GM23338 (cell line): ENCODE results near the gene OXCT2. TPM values are rescaled to one million over a fixed set of nuclear protein-coding genes. Genes with fewer than 3 reads are reported as not detected.

Experiments
- ATAC-seq: fragments of 200-7000 bp; cut with Tn5 transposase; 3 replicates; pipeline ENCODE4 v1.9.1; 2020
- DNase-seq: peaks from one replicate; pipeline ENCODE4 v3.0.0-alpha.2; 2015; ENCODE audit warnings: low spot score
- H2AFZ ChIP-seq: fragments of 200-600 bp; sonication (generic); 2 replicates; pipeline ENCODE4 v1.8.0; 2016; ENCODE audit warnings: antibody characterized with exemption, mild to moderate bottlenecking, moderate library complexity
- H3F3A ChIP-seq: fragments of 200-600 bp; sonication (generic); replicated peaks from 2 replicates; pipeline ENCODE4 v1.8.0; 2017; ENCODE audit warnings: antibody characterized with exemption, mixed run types, low read depth
- H3K27ac ChIP-seq: fragments of 200-600 bp; sonication (generic); 2 replicates; pipeline ENCODE4 v1.6.1; 2016; ENCODE audit warnings: low read depth
- H3K27me3 ChIP-seq: fragments of 200-600 bp; sonication (generic); 2 replicates; pipeline ENCODE4 v1.8.0; 2016; ENCODE audit warnings: mild to moderate bottlenecking, mixed run types, moderate library complexity; ENCODE audit not compliant: insufficient read depth
- H3K36me3 ChIP-seq: fragments of 200-600 bp; sonication (generic); 2 replicates; pipeline ENCODE4 v1.8.0; 2016; ENCODE audit warnings: mild to moderate bottlenecking; ENCODE audit not compliant: insufficient read depth
- H3K4me1 ChIP-seq: fragments of 200-600 bp; sonication (generic); 2 replicates; pipeline ENCODE4 v1.8.0; 2016; ENCODE audit warnings: mild to moderate bottlenecking, moderate library complexity; ENCODE audit not compliant: insufficient read depth
- H3K4me2 ChIP-seq: fragments of 200-600 bp; sonication (generic); 2 replicates; pipeline ENCODE4 v1.7.1; 2017; ENCODE audit warnings: mixed run types
- H3K4me3 ChIP-seq: fragments of 200-600 bp; sonication (generic); 2 replicates; pipeline ENCODE4 v1.6.1; 2016; ENCODE audit warnings: mixed run types
- H3K79me2 ChIP-seq: fragments of 200-600 bp; sonication (generic); replicated peaks from 2 replicates; pipeline ENCODE4 v1.8.0; 2017; ENCODE audit warnings: mild to moderate bottlenecking; ENCODE audit not compliant: insufficient read depth
- H3K9me2 ChIP-seq: fragments of 200-600 bp; sonication (generic); 2 replicates; pipeline ENCODE4 v1.8.0; 2017; ENCODE audit not compliant: insufficient read depth
- H4K20me1 ChIP-seq: fragments of 200-600 bp; sonication (generic); replicated peaks from 2 replicates; pipeline ENCODE4 v1.8.0; 2017; ENCODE audit warnings: mild to moderate bottlenecking; ENCODE audit not compliant: insufficient read depth
- H3K27ac Mint-ChIP-seq: 2 replicates; pipeline ENCODE4 v1.8.0; 2020; ENCODE audit warnings: inconsistent platforms, mild to moderate bottlenecking, moderate library complexity, mixed read lengths
- H3K27me3 Mint-ChIP-seq: 3 replicates; pipeline ENCODE4 v1.8.0; 2022; ENCODE audit warnings: low read depth, mild to moderate bottlenecking, moderate library complexity, mixed read lengths, inconsistent platforms; ENCODE audit not compliant: insufficient read depth, poor library complexity
- H3K36me3 Mint-ChIP-seq: 3 replicates; pipeline ENCODE4 v1.8.0; 2021; ENCODE audit warnings: low read depth, mild to moderate bottlenecking, inconsistent platforms, moderate library complexity, mixed read lengths
- H3K4me1 Mint-ChIP-seq: 3 replicates; pipeline ENCODE4 v1.8.0; 2020; ENCODE audit warnings: mild to moderate bottlenecking, inconsistent platforms, mixed read lengths
- H3K4me3 Mint-ChIP-seq: 3 replicates; pipeline ENCODE4 v1.8.0; 2021; ENCODE audit warnings: moderate library complexity, mild to moderate bottlenecking, inconsistent platforms, mixed read lengths
- H3K9me3 Mint-ChIP-seq: 3 replicates; pipeline ENCODE4 v1.8.0; 2020; ENCODE audit warnings: moderate library complexity, mild to moderate bottlenecking, inconsistent platforms, mixed read lengths
- CREB1 ChIP-seq: fragments of 250-450 bp; sonication (Bioruptor Pico); IDR thresholded peaks from 2 replicates; pipeline ENCODE4 v1.5.0; 2020; ENCODE audit warnings: low read depth, mild to moderate bottlenecking, moderate library complexity
- CTCF ChIP-seq, 2 experiments: fragments of 200-600 bp in 1 of 2; sonication (generic) in 1 of 2; conservative IDR thresholded peaks; 2 replicates each; pipeline versions ENCODE4 v1.5.1 to v1.6.1; 2016 to 2017; ENCODE audit warnings: antibody characterized with exemption in 2 of 2, low read depth in 2 of 2, mild to moderate bottlenecking in 2 of 2, moderate library complexity in 1 of 2
- ETS1 ChIP-seq: IDR thresholded peaks from 2 replicates; pipeline ENCODE4 v1.6.1; 2016; ENCODE audit warnings: antibody characterized with exemption
- EZH2 ChIP-seq: fragments of 200-600 bp; sonication (generic); IDR thresholded peaks from one replicate; pipeline ENCODE4 v1.8.0; 2017; ENCODE audit warnings: antibody characterized with exemption, mild to moderate bottlenecking, low read depth; ENCODE audit not compliant: unreplicated experiment
- EZH2phosphoT487 ChIP-seq: fragments of 200-600 bp; sonication (generic); IDR thresholded peaks from one replicate; pipeline ENCODE4 v1.8.1; 2018; ENCODE audit warnings: antibody characterized with exemption; ENCODE audit not compliant: unreplicated experiment
- JUNB ChIP-seq: IDR thresholded peaks from one replicate; pipeline ENCODE4 v1.6.1; 2016; ENCODE audit warnings: antibody characterized with exemption; ENCODE audit not compliant: unreplicated experiment
- NANOG ChIP-seq: IDR thresholded peaks from 2 replicates; pipeline ENCODE4 v1.6.1; 2016; ENCODE audit warnings: antibody characterized with exemption, borderline replicate concordance
- POLR2AphosphoS5 ChIP-seq: IDR thresholded peaks from 2 replicates; pipeline ENCODE4 v1.6.1; 2016; ENCODE audit warnings: antibody characterized with exemption, low read depth
- REST ChIP-seq: IDR thresholded peaks from one replicate; pipeline ENCODE4 v1.6.1; 2018; ENCODE audit warnings: antibody characterized with exemption; ENCODE audit not compliant: unreplicated experiment
- STAT1 ChIP-seq: IDR thresholded peaks from one replicate; pipeline ENCODE4 v1.6.1; 2016; ENCODE audit warnings: antibody characterized with exemption; ENCODE audit not compliant: unreplicated experiment
- ZNF114 ChIP-seq: fragments of 250-450 bp; sonication (Bioruptor Pico); IDR thresholded peaks from 2 replicates; pipeline ENCODE4 v1.5.0; 2020; ENCODE audit warnings: mild to moderate bottlenecking, moderate library complexity
- ZNF331 ChIP-seq: fragments of 250-450 bp; sonication (Bioruptor Pico); IDR thresholded peaks from 2 replicates; pipeline ENCODE4 v1.5.0; 2020; ENCODE audit warnings: low read depth, mild to moderate bottlenecking, moderate library complexity
- ZNF462 ChIP-seq: fragments of 250-450 bp; sonication (Bioruptor Pico); IDR thresholded peaks from 2 replicates; pipeline ENCODE4 v1.5.0; 2020; ENCODE audit warnings: mild to moderate bottlenecking, moderate library complexity
- polyA plus RNA-seq: library from polyadenylated mRNA; unstranded; fragments of >200 nt; fragmentation: Nextera tagmentation; extraction: Ambion mirVana; gene quantifications from 2 replicates; pipeline ENCODE4 v1.2.1, GENCODE V29; 2016
- total RNA-seq: library from RNA; depleted of rRNA; stranded (reverse); fragments of >200 nt; shearing (Covaris generic); gene quantifications from 2 replicates; pipeline ENCODE4 v1.2.3, GENCODE V29; 2014

The OXCT2 gene
- total and polyA plus RNA-seq, 2 experiments from 2014 or later, result 1.4 to 2.8 TPM

GRCh38 chr1:39721664-39722063, 49.5 kb downstream of the OXCT2 start:
- H3K36me3 Mint-ChIP-seq, result no peaks in the 10 kb centered on the region
- H3K4me3 Mint-ChIP-seq, result no peak overlapping the region
- peaks cover 55% of the 10 kb centered on the region for H3K27me3 Mint-ChIP-seq
- H3K9me3 Mint-ChIP-seq, result no peaks in the 10 kb centered on the region
- no peaks in the 10 kb centered on the region for H3K36me3 ChIP-seq
- ATAC-seq (no peak), DNase-seq (no peak)
- no peaks in the 10 kb centered on the region for H3K9me2 ChIP-seq
- H3K79me2 ChIP-seq, result no peaks in the 10 kb centered on the region
- no peaks in the 10 kb centered on the region for H3F3A ChIP-seq
- no peak overlapping the region for H3K4me3 ChIP-seq
- no peak overlapping the region for H3K27ac ChIP-seq
- no peak overlapping the region for H3K27ac Mint-ChIP-seq
- no peaks in the 10 kb centered on the region for H3K4me1 ChIP-seq
- H3K4me1 Mint-ChIP-seq, result no peaks in the 10 kb centered on the region
- no peak overlapping the region for H3K4me2 ChIP-seq
- H2AFZ ChIP-seq, result no peak overlapping the region
- TF ChIP-seq ZNF331, result no peak
- TF ChIP-seq ZNF114 (CRISPR knock-in tag), result no peak
- TF ChIP-seq EZH2phosphoT487, result no peak
- TF ChIP-seq ZNF462 (CRISPR knock-in tag), result no peak
- no peak for TF ChIP-seq CTCF (conservative IDR thresholded peaks at IDR 0.05; ENCODE audit: low read depth in 2 of 2)
- TF ChIP-seq NANOG, result no peak
- TF ChIP-seq STAT1, result no peak
- TF ChIP-seq POLR2AphosphoS5, result no peak
- no peak for TF ChIP-seq ETS1
- TF ChIP-seq JUNB, result no peak
- no peak for TF ChIP-seq CREB1 (CRISPR knock-in tag)
- TF ChIP-seq REST, result no peak
- TF ChIP-seq EZH2, result no peak
- H3K27me3 ChIP-seq, result peaks cover 95% of the 10 kb centered on the region
- peaks cover 9% of the 10 kb centered on the region; the same call in 1 of the 2 replicates for H4K20me1 ChIP-seq
